Measurements from ENCODE around the gene FTL. TPM values are rescaled to one million over a fixed set of nuclear protein-coding genes. Genes with fewer than 3 reads are reported as not detected.
A peak's percentile ranks its signal among the peaks of the same experiment; 100 is the strongest.

Gene FTL
- total and polyA plus RNA-seq, 7 donors = 802 to 2,269 (median 1,296) TPM

DNA sequence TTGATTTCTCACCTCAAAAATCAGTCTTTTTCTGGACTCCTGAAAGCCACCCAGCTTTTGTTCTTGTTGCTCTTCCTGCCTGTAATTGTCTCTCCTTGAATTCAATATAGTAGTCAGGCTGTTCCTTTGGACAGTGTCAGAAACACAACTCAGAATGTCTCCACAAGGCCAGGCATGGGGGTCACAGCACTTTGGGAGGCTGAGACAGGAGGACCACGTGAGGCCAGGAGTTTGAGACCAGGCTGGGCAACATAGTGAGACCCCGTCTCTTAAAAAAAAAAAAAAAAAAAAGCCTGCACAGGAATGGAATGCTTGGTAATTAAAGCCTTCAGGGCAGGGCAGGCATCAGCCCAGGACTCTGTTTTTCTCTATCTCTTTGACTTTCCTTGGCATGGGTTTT is 19.3 kb upstream of the FTL start:
- no peak for DNase-seq
- intact Hi-C loops (cut with DNase I) = no loop called here
- Histone ChIP-seq H3K36me3 (ENCODE audit: insufficient read depth in 1 of 2, low read depth in 1 of 2) (no peaks in the 10 kb centered on the region), H3K9me3 (no peaks in the 10 kb centered on the region), H3K4me1 (no peaks in the 10 kb centered on the region), H3K4me3 (no peak overlapping the region), H3K27ac (no peak overlapping the region), H3K27me3 (ENCODE audit: insufficient read depth in 3 of 3, low read length in 2 of 3) (no peaks in the 10 kb centered on the region)
- TF ChIP-seq CTCF (IDR thresholded peaks at IDR 0.05) = no peak
- 83 to 89% (median 86%) methylated on average over 2 of the region's 2 CpGs for WGBS, 3 donors
- no peak for ATAC-seq

DNA sequence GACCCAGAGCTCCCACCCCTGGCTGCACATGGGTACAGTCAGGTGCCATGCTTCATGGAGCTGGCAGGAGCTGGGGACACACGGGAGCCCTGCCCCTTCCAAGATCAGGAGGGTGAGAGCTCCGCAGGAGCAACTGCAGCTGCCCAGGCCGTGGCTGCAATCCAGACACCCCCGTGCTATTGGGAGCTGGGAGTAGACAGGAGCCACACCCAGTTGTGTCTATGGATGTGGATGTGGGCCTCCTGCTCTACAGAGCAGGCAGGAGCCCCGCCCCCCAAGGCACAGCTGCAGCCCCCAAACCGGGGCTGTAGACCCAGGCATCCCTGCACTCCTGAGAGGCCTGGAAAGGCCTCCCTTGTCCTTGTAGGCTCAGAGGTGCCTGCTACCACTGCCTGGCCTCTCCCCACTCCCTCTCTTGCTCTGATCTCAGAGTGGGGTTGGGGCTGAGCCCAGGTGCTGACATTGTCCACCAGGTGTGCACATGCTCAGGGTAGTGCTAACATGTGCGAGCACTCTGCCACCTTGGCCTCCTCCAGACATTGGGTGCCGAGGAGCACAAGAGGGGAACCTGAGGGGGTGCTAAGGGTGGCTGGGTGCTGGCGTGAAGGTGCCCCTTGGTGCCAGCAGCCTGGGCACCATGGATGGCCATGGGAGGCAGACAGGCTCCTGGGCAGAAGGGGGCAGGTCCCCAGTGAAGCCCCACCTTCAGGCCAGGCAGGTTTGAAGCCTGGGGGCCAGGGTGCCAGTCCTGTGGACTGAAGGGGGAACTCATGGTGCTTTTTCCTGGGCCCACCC is 18.4 kb upstream of the FTL start:
- Histone ChIP-seq H3K27ac (no peak overlapping the region), H3K27me3 (ENCODE audit: insufficient read depth in 3 of 3, low read length in 2 of 3) (no peaks in the 10 kb centered on the region), H3K4me3 (no peak overlapping the region), H3K9me3 (no peaks in the 10 kb centered on the region), H3K36me3 (ENCODE audit: insufficient read depth in 1 of 2, low read depth in 1 of 2) (no peaks in the 10 kb centered on the region), H3K4me1 (no peaks in the 10 kb centered on the region)
- DNase-seq (no peak), ATAC-seq (peak in 3 of 4 donors; percentile 18 to 42 (median 36))
- 54 to 74% (median 58%) methylated on average over 6 to 9 of the region's 9 CpGs for WGBS, 3 donors
- intact Hi-C loops (cut with DNase I) = no loop called here
- no peak for TF ChIP-seq CTCF (IDR thresholded peaks at IDR 0.05)

DNA sequence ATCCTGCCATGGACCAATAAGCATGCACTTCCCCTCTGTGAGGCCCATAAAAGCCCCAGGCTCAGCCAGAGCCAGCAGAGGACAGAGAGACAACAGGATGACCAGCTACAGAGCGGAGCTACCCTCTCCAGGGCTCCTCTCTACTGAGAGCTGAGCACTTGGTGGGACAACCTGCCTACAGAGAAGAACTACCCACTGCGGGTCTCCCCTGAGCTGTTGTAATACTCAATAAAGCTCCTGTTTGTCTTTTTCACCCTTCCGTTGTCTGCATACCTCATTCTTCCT is 17.9 kb upstream of the FTL start:
- H3K36me3 ChIP-seq (ENCODE audit: insufficient read depth in 1 of 2, low read depth in 1 of 2) = no peaks in the 10 kb centered on the region
- H3K4me1 ChIP-seq = no peaks in the 10 kb centered on the region
- DNase-seq (no peak), ATAC-seq (no peak)
- intact Hi-C loops (cut with DNase I) = no loop called here
- no peak for TF ChIP-seq CTCF (IDR thresholded peaks at IDR 0.05)
- H3K27me3 ChIP-seq (ENCODE audit: insufficient read depth in 3 of 3, low read length in 2 of 3) = no peaks in the 10 kb centered on the region
- no peaks in the 10 kb centered on the region for H3K9me3 ChIP-seq
- WGBS, 3 donors = 96 to 100% (median 99%) methylated on average over 3 of the region's 3 CpGs
- H3K27ac ChIP-seq = no peak overlapping the region
- H3K4me3 ChIP-seq = no peak overlapping the region

DNA sequence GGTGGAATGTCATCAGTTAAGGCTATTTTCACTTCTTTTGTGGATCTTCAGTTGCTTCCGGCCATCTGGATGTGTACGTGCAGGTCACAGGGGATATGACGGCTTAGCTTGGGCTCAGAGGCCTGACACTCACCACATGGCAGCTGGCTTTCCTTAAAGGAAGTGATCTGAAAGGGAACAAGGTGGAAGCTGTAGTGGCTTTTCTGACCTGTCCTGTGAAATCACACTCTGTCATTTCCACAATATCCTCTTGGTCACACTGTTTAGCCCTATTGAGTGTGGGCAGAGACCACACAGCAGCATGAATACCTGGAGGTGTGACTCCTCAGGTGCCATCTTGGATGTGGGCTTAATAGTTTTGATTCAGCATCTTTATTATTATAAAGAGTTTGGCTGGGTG is 14.9 kb upstream of the FTL start:
- ATAC-seq (no peak), DNase-seq (no peak)
- TF ChIP-seq CTCF (IDR thresholded peaks at IDR 0.05) = no peak
- WGBS, 3 donors = 53 to 61% (median 56%) methylated on average over 3 of the region's 3 CpGs
- Histone ChIP-seq H3K27me3 (ENCODE audit: insufficient read depth in 3 of 3, low read length in 2 of 3) (no peaks in the 10 kb centered on the region), H3K27ac (no peak overlapping the region), H3K36me3 (ENCODE audit: insufficient read depth in 1 of 2, low read depth in 1 of 2) (no peaks in the 10 kb centered on the region), H3K9me3 (no peaks in the 10 kb centered on the region), H3K4me1 (peaks cover 9% of the 10 kb centered on the region), H3K4me3 (no peak overlapping the region)
- intact Hi-C loops (cut with DNase I) = loop anchor here in 1 of 2 donors (5.0 kb wide), 1 partner anchor 43 kb away; no protein-coding TSS in a partner anchor
